HG03196 (cell line): ENCODE measurements around the gene NBAS.
"Not testable (repeated sequence)": the region's sequence is repeated elsewhere in the genome, so short reads cannot be mapped to it uniquely, and the experiment has no call there.

Source experiments
- ATAC-seq: cut with Tn5 transposase; IDR thresholded peaks from one replicate; pipeline ENCODE4 v1.9.1; 2021; ENCODE audit not compliant: unreplicated experiment

Gene NBAS

DNA sequence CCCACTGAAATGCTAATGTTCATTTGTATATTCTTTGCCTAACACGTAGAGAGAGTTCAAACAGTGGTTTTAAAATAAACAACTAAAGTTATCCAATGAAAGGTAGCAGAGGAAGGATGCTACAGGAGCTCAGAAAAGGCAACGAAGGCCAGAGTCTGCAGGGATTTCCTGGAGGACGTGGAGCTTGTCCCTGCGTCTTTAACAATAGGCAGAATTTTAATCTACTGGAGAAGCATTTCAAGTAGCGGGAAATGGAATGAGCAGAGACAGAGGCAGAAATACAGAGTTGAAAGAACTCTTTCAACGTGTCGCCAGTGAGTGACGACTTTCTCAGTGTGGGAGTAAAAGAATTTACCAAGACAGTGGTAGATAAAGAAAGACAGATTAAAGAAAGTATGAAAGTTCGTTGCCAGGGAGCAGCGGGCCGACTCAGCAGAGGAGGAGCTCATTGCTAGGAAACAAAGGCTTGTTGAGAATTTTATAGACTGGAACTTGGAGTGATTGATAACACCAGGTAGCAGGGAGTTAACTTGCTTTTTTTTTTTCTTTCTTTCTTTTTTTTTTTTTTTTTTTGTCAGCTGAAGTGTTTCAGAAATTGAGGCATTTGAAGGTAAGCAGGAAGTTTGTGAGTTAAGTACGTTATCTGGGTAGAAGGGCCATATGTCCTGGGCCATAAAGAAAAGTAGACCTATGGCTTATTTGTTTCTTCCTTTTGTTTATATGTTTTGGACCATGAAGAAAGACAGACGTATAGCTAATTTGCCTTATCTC lies 625 bp upstream of the NBAS start:
- peak; percentile 26 for ATAC-seq

DNA sequence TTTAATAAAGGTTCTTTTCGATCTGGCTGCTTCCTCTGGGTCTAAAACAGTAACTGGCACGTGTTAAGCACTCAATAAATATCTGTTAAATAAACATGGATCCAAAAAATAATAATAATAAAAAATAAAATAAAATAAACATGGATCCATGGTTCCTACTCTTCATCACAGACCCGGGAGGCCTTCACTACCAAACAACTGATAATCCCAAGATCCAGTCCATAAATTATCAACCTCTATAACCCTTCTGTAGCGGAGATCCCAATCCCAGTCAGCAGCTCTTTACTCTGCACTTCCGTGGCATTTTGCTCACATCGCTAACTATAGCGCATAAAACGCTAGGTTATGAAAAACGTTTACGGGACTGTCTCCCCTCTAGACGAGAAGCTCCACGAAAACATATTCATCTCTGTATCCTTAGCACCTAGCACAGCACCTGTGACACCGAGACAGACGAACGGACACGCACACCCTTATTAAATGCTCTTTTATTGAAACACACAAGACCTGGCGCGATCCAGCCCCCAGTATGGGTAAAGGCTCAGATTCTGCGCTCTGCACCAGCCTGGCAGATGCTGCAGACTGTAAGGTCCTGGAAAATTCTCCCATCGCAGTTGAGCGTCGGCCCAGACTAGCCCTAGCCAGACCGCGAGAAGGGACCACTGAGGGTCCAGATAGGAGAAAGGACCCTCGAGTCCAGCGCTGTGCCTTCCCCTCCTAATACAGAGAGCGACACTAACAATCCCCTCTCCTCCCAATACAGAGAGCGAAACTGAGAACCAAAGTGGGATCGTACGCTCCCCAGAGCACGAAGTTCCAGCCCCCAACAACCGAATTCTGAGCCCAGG lies 770 bp downstream of the NBAS start:
- peak; percentile 33 for ATAC-seq

DNA sequence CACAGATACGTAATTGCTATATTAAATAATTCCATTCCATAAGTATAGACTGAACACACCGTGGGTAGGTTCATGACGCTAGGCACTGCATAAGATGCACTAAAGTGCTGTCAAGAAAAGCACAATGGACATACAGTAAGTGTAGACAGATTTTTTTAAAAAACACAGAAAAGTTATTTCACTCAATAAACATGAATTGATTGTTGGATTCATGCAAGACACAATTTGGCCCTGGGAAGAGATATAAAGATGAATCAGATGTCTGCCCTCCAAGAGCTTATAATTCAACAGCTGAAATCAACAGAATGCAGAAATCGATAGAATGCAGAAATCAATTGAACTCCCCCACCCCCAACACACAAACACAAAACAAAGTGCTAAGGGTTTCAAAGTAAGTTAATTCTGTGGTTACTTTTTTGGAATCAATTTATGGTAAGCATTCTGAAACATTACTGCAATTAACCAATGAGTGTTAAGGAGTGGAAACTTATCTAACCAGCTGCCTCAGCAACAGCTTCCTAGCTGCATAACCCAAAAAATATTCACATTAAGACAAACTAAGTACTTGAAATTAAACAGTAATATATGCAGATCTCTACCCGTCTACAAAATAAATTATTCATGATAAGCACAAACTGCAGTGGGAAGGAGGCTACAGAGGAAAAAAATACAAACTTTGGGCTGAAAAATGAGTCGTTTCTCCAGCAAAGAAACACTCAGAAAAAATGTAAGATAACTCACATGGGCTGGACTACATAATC lies 1.6 kb downstream of the NBAS start:
- no peak for ATAC-seq

GRCh38 chr2:15557887-15558311 lies 3.2 kb downstream of the NBAS start:
- no peak for ATAC-seq

GRCh38 chr2:15556311-15556930 lies 4.7 kb downstream of the NBAS start:
- no peak for ATAC-seq

DNA sequence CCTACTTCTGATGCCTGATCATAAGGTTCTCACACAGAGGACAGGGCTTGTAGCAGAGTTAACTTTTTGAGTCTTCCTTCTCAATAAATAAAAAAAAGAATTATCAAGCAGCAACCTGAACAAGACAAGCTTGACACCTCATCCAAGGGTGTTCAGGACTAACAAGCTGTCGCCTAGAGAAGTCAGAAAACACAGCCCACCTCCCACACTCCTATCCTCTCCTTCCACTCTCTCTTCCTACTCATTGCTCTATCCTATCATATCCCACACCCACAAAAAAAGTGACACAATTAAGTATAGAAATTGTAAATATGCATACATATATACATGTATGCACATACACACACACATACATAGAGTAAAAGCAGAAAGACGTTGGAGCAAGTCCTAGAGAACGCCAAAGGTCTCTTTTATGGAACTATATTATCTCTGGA lies 5.4 kb downstream of the NBAS start:
- no peak for ATAC-seq

GRCh38 chr2:15554525-15555218 lies 6.5 kb downstream of the NBAS start:
- ATAC-seq: no peak

DNA sequence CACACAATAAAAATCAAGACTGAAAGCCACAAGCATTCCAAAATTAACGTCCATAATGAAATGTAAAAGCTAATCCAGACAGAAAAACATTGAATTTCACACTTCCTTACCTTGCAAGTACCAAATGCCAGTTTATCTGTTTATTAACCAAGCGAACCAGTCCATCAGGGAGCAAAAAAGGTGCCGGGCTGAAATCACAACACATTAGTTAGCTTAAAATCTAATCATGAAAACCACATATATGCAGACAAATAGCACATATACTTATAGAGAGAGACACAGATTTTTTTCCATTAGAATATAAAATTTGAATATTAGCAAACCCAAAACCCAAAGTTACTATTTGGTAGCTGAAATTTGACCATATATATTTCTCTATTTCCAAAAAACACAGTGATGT lies 7.2 kb downstream of the NBAS start:
- ATAC-seq: no peak

GRCh38 chr2:15553519-15553918 lies 7.6 kb downstream of the NBAS start:
- ATAC-seq: no peak

DNA sequence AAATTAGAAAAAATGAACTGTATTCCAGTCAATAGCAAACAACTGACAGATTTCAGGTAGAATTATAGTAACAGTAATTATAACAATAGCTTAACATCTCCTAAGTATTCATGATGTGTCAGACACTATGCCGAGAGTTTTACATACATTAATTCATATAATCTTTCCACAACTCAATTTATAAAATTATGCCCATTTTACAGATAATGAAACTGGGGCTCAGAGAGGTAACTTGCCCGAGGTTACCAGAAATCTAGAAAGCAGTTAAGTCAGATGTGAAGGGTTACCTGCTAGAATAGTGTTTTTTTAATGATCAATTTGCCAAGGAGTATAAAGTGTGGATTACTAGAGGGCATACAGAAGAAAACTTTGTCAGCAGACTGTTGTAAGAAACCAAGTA lies 12.2 kb downstream of the NBAS start:
- no peak for ATAC-seq

DNA sequence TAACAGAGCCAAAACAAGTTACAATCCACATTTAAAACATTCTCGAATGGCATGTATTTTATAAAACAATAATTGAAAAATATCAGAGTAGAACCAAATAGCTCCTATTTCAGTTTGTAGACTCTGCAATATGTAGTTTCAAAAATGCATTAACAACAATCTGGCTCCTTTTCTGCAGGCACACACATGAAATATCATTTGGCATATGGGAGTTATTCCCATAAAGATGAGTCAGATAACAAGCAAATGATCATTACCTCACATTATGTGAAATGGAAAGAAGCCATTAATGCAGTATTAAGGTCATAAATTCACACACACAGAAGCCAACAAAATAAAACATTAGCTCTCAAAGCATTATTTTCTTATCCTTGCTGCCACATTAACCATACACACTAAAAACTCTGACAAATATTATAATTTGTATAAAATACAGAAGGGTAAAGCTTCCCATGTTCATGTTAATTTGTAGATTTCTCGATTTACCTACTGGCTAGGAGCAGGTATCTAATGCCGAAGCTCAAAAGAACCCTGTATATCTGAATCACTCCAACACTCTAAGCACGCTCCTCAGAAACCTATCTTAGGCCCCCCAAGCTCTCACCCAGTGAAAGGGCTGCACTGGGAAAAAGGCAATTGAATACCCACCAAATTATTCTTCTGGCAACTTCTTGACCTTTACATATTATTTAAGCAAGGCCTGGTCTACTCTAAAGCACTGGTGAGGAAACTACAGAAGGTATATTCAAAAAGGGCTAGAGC lies 13.8 kb downstream of the NBAS start:
- no peak for ATAC-seq

DNA sequence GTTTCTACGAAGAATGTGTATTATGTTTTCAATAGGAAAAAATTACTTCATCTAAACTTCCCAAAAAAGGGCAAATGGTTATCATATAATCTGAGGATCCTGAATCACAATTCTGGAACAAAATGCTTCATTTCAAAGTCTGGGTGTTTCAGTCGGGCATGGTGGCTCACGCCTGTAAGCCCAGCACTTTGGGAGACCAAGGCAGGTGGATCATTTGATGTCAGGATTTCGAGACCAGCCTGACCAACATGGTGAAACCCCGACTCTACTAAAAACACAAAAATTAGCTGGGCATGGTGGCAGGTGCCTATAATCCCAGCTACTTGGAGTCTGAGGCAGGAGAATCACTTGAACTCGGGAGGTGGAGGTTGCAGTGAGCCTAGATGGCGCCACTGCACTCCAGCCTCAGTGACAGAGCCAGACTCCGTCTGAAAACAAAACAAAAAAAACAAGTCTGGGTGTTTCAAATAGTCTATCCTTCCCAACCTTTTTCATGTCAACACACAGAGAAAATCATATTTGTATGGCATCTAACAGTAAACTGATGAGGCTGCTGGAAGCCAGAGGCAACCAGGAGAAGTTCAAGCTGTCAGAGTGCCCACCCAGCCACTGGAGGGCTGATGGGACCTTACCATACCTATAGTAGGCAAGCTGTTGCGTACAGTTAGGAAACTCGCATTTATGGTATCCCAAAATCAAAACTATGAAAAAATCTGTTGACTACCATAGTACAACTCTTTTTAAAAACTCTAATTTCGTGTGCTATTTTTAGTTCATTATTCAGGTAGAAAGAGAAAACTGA lies 14.6 kb downstream of the NBAS start:
- no peak for ATAC-seq

DNA sequence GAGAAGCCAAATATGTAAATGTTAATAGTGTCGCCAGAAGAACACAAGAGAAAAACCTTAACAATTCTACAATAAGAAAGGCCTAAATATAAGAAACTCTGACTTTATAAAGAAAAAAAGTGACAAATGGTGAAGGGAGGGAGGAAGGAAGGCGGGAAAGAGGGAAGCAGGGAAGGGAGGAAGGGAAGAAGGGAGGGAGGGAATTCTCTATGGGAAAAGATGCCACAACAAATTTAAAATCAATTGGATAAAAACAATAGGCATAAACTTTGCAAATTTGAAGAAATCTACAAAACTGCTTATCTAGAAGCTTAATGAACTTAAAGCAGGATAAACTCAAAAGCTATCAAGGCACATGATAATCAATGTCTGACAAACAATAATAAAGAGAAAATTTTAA lies 16.9 kb downstream of the NBAS start:
- ATAC-seq: no peak

DNA sequence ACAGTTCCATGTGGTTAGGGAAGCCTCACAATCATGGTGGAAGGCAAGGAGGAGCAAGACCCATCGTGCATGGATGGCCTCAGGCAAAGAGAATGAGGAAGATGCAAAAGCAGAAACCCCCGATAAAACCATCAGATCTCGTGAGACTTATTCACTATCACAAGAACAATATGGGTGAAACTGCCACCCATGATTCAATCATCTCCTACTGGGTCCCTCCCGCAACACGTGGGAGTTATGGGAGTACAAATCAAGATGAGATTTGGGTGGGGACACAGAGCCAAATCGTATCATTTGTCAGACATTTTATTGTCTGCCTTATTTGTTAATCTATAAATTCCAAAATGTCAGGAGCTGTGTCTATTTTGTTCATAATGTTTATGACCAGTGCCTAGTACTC lies 17.6 kb downstream of the NBAS start:
- no peak for ATAC-seq

GRCh38 chr2:15543053-15543452 lies 18.1 kb downstream of the NBAS start:
- ATAC-seq: no peak

DNA sequence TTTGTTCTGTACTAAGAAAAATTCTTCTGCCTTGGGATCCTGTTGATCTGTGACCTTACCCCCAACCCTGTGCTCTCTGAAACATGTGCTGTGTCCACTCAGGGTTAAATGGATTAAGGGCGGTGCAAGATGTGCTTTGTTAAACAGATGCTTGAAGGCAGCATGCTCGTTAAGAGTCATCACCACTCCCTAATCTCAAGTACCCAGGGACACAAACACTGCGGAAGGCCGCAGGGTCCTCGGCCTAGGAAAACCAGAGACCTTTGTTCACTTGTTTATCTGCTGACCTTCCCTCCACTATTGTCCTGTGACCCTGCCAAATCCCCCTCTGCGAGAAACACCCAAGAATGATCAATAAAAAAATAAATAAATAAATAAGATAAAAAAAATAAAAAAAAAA lies 18.9 kb downstream of the NBAS start:
- ATAC-seq: not testable (repeated sequence)

DNA sequence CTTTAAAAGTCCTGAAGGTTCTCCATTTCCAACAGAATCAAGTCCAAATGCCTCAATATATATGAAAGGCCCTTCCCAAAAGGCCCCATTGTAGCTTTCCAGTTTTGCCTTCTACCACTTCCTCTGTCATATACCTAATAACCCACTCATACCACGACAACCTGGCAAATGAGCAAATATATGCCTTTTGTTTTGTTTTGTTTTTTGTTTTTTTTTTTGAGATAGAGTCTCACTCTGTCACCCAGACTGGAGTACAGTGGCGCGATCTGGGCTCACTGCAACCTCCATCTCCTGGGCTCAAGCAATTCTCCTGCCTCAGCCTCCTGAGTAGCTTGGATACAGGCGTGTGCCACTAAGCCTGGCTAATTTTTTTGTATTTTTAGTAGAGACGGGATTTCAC lies 20.6 kb downstream of the NBAS start:
- ATAC-seq: not testable (repeated sequence)

GRCh38 chr2:15539999-15540398 lies 21.1 kb downstream of the NBAS start:
- peak; percentile 74 for ATAC-seq

- no peak for ATAC-seq
Observed at GRCh38 chr2:15538792-15539191, 22.3 kb downstream of the NBAS start.
